ENCODE data around the gene SLC26A9. TPM values are rescaled to one million over a fixed set of nuclear protein-coding genes. Genes with fewer than 3 reads are reported as not detected.

SLC26A9 gene
- total and polyA plus RNA-seq, 2 donors (not counting 1 experiment from before 2014, with no cell fraction given): not detected

DNA sequence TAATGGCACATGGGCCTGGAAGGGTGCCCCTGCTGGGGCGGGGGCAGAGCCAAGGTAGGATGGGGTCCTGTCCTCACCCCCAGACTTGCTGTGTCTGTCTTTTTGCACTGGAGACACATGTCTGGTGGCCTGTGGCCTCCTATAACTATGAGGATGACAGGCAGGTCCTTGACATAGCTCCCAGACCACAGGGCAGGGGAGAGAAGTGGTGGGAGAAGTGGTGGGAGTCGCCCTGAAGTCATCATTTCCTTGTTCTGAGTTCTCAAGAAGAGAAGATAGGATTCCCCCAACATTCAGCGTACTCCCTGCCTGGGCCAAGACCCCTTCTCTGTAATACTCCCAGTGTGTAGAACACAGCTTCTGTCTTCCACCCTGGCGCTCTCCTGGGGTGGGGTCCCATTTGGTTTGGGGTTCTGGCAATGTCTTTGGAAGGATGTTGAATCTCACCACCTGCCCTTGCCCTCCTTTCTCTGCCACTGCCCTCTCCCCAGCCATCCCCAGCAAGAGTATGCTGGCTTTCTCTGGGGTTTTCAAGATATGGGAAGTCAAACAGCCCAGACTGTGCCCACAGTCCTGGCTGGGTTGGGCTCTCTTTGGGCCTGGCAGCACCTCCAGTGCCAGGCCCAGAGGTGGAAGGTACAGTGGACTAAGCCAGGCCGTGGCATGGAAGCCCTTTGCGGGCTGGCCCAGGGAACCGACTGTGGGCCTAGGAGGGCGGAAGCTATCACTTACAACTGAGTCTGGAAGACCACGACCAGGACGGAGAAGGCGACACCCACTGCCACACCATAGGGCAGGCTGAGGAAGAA, 19.4 kb downstream of the SLC26A9 start:
- no peak overlapping the region for H3K27ac ChIP-seq (ENCODE audit: insufficient read depth, low read length)
- H3K9ac ChIP-seq (ENCODE audit: insufficient read depth, low read length): no peak overlapping the region
- no peak overlapping the region for H3K4me3 ChIP-seq (replicated peaks in 1 of 4; ENCODE audit: control extremely low read depth in 1 of 4, insufficient read depth in 1 of 4, low read depth in 3 of 4, low read length in 4 of 4)
- no peak overlapping the region for H3K4me2 ChIP-seq (ENCODE audit: extremely low read depth, insufficient read depth, low read length)
- no peaks in the 10 kb centered on the region for H3K9me3 ChIP-seq (ENCODE audit: control insufficient read depth, insufficient read depth, low read depth, low read length)
- H4K20me1 ChIP-seq (ENCODE audit: control insufficient read depth, extremely low read depth, insufficient read depth, low read length): no peaks in the 10 kb centered on the region
- no peak overlapping the region for H2AFZ ChIP-seq (ENCODE audit: low read length)
- H3K4me1 ChIP-seq (ENCODE audit: control insufficient read depth, extremely low read depth, insufficient read depth, low read length): no peaks in the 10 kb centered on the region
- peaks cover 7% of the 10 kb centered on the region for H3K27me3 ChIP-seq (ENCODE audit: control insufficient read depth, insufficient read depth, low read length)
- TF ChIP-seq, protein P1, sequence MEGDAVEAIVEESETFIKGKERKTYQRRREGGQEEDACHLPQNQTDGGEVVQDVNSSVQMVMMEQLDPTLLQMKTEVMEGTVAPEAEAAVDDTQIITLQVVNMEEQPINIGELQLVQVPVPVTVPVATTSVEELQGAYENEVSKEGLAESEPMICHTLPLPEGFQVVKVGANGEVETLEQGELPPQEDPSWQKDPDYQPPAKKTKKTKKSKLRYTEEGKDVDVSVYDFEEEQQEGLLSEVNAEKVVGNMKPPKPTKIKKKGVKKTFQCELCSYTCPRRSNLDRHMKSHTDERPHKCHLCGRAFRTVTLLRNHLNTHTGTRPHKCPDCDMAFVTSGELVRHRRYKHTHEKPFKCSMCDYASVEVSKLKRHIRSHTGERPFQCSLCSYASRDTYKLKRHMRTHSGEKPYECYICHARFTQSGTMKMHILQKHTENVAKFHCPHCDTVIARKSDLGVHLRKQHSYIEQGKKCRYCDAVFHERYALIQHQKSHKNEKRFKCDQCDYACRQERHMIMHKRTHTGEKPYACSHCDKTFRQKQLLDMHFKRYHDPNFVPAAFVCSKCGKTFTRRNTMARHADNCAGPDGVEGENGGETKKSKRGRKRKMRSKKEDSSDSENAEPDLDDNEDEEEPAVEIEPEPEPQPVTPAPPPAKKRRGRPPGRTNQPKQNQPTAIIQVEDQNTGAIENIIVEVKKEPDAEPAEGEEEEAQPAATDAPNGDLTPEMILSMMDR (conservative IDR thresholded peaks at IDR 0.05 in 1 of 2, IDR thresholded peaks at IDR 0.05 in 1 of 2; ENCODE audit: low read depth in 1 of 2, low read length in 2 of 2): no peak
- no peak for TF ChIP-seq EZH2 (IDR thresholded peaks at IDR 0.05; ENCODE audit: low read length, missing control alignments)
- DNase-seq (ENCODE audit: low read depth in 2 of 2): no peak
- H3K36me3 ChIP-seq (ENCODE audit: control insufficient read depth, insufficient read depth, low read length): no peaks in the 10 kb centered on the region
- no peaks in the 10 kb centered on the region for H3K79me2 ChIP-seq (ENCODE audit: control insufficient read depth, insufficient read depth, low read length)

DNA sequence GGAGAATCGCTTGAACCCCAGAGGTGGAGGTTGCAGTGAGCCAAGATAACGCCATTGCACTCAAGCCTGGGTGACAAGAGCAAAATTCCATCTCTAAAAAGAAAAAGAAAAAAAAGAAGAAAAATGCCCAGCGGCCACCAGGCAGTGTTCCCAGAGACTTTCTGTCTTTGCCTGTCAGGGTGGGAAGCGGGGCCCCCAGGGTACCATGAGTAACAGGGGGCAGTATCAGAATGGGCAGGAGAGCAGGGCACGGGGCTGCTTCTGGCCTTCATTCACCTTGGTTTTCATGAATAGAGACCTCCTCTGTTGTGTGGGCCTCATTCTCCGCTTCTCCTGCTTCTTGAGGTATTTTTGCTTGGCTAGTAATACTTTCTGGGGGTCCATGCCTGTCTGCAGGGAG, 20.4 kb downstream of the SLC26A9 start:
- Histone ChIP-seq H3K9me3 (ENCODE audit: control insufficient read depth, insufficient read depth, low read depth, low read length) (no peaks in the 10 kb centered on the region), H3K9ac (ENCODE audit: insufficient read depth, low read length) (no peak overlapping the region)

DNA sequence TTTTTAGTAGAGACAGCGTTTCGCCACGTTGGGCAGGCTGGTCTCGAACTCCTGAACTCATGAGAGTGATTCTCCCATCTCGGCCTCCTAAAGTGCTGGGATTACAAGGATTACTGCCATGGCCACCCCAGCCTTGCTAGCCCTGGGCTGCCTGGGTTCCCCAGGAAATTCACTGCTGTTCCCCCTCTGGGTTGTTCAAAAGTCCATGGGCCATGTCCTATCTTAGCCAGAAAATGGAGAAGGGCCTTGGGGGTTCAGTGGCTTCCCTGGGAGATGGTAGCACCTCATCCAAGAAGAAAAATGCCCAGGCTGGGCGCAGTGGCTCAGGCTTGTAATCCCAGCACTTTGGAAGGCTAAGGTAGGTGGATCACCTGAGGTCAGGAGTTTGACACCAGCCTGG, 20.9 kb downstream of the SLC26A9 start:
- Histone ChIP-seq H2AFZ (ENCODE audit: low read length) (no peak overlapping the region), H3K4me3 (replicated peaks in 1 of 4; ENCODE audit: control extremely low read depth in 1 of 4, insufficient read depth in 1 of 4, low read depth in 3 of 4, low read length in 4 of 4) (no peak overlapping the region), H3K27ac (ENCODE audit: insufficient read depth, low read length) (no peak overlapping the region), H3K36me3 (ENCODE audit: control insufficient read depth, insufficient read depth, low read length) (no peaks in the 10 kb centered on the region), H3K4me2 (ENCODE audit: extremely low read depth, insufficient read depth, low read length) (no peak overlapping the region), H3K9me3 (ENCODE audit: control insufficient read depth, insufficient read depth, low read depth, low read length) (no peaks in the 10 kb centered on the region), H3K4me1 (ENCODE audit: control insufficient read depth, extremely low read depth, insufficient read depth, low read length) (no peaks in the 10 kb centered on the region), H3K79me2 (ENCODE audit: control insufficient read depth, insufficient read depth, low read length) (no peaks in the 10 kb centered on the region), H3K9ac (ENCODE audit: insufficient read depth, low read length) (no peak overlapping the region), H3K27me3 (ENCODE audit: control insufficient read depth, insufficient read depth, low read length) (no peaks in the 10 kb centered on the region), H4K20me1 (ENCODE audit: control insufficient read depth, extremely low read depth, insufficient read depth, low read length) (no peaks in the 10 kb centered on the region)
- TF ChIP-seq EZH2 (IDR thresholded peaks at IDR 0.05; ENCODE audit: low read length, missing control alignments): no peak
- TF ChIP-seq, protein P1 (conservative IDR thresholded peaks at IDR 0.05 in 1 of 2, IDR thresholded peaks at IDR 0.05 in 1 of 2; ENCODE audit: low read depth in 1 of 2, low read length in 2 of 2): no peak
- DNase-seq (ENCODE audit: low read depth in 2 of 2): no peak

More for the DNA sequence above, 20.4 kb downstream of the SLC26A9 start:
- Histone ChIP-seq H3K27me3 (ENCODE audit: control insufficient read depth, insufficient read depth, low read length) (peaks cover 3% of the 10 kb centered on the region), H3K4me1 (ENCODE audit: control insufficient read depth, extremely low read depth, insufficient read depth, low read length) (no peaks in the 10 kb centered on the region), H3K4me2 (ENCODE audit: extremely low read depth, insufficient read depth, low read length) (no peak overlapping the region), H3K27ac (ENCODE audit: insufficient read depth, low read length) (no peak overlapping the region), H3K36me3 (ENCODE audit: control insufficient read depth, insufficient read depth, low read length) (no peaks in the 10 kb centered on the region), H3K79me2 (ENCODE audit: control insufficient read depth, insufficient read depth, low read length) (no peaks in the 10 kb centered on the region), H3K4me3 (replicated peaks in 1 of 4; ENCODE audit: control extremely low read depth in 1 of 4, insufficient read depth in 1 of 4, low read depth in 3 of 4, low read length in 4 of 4) (no peak overlapping the region), H4K20me1 (ENCODE audit: control insufficient read depth, extremely low read depth, insufficient read depth, low read length) (no peaks in the 10 kb centered on the region), H2AFZ (ENCODE audit: low read length) (no peak overlapping the region)
- DNase-seq (ENCODE audit: low read depth in 2 of 2): no peak
- TF ChIP-seq, protein P1 (conservative IDR thresholded peaks at IDR 0.05 in 1 of 2, IDR thresholded peaks at IDR 0.05 in 1 of 2; ENCODE audit: low read depth in 1 of 2, low read length in 2 of 2): no peak
- no peak for TF ChIP-seq EZH2 (IDR thresholded peaks at IDR 0.05; ENCODE audit: low read length, missing control alignments)
